NCI-H524 (cell line): ENCODE measurements around the gene AUH.

ENCODE experiments used
- DNase-seq, 2 experiments: peaks; one replicate each; lab custom pipeline; 2025; lab: John Stamatoyannopoulos, UW

Gene AUH

GRCh38 chr9:91164724-91165520 lies 196.8 kb downstream of the AUH start:
- no peak for DNase-seq
